ENCODE results near the gene TLE6. TPM values are rescaled to one million over a fixed set of nuclear protein-coding genes. Genes with fewer than 3 reads are reported as not detected.
A peak's percentile ranks its signal among the peaks of the same experiment; 100 is the strongest.

TLE6 gene
- total RNA-seq, 4 donors from 2014 or later: 1.5 to 1.8 TPM; not detected in 2

DNA sequence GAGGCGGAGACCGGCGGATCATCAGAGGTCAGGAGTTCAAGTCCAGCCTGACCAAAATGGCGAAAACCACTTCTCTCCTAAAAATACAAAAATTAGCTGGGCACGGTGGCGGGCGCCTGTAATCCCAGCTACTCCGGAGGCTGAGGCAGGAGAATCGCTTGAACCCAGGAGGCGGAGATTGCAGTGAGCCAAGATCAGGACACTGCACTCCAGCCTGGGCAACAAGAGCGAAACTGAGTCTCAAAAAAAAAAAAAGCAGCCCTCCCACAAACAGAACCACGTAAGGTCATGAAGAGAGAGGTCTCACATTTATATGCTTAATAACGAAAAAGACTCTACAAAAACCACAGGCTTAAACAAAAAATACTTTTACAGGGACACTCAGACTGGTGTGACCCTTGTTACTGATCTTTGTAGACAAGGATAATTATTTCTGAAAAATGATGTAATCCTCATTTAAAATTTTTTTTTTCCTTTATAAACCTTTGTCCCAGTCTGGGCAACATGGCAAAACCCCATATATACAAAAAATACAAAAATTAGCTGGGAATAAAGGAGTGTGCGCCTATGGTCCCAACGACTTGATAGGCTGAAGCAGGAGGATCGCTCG, 31.7 kb upstream of the TLE6 start:
- no peak for DNase-seq (ENCODE audit: low spot score in 2 of 2)
- intact Hi-C loops (cut with DNase I; ENCODE audit: low total_unique reads): no loop called here
- TF ChIP-seq POLR2A (IDR thresholded peaks at IDR 0.05): no peak
- TF ChIP-seq, protein P1, sequence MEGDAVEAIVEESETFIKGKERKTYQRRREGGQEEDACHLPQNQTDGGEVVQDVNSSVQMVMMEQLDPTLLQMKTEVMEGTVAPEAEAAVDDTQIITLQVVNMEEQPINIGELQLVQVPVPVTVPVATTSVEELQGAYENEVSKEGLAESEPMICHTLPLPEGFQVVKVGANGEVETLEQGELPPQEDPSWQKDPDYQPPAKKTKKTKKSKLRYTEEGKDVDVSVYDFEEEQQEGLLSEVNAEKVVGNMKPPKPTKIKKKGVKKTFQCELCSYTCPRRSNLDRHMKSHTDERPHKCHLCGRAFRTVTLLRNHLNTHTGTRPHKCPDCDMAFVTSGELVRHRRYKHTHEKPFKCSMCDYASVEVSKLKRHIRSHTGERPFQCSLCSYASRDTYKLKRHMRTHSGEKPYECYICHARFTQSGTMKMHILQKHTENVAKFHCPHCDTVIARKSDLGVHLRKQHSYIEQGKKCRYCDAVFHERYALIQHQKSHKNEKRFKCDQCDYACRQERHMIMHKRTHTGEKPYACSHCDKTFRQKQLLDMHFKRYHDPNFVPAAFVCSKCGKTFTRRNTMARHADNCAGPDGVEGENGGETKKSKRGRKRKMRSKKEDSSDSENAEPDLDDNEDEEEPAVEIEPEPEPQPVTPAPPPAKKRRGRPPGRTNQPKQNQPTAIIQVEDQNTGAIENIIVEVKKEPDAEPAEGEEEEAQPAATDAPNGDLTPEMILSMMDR (IDR thresholded peaks at IDR 0.05): no peak
- 40 to 43% methylated on average over 17 of the region's 17 CpGs for WGBS, 2 donors
- peak overlapping the region; percentile 54 for H3K4me3 ChIP-seq (ENCODE audit: low read depth, poor library complexity, severe bottlenecking)

DNA sequence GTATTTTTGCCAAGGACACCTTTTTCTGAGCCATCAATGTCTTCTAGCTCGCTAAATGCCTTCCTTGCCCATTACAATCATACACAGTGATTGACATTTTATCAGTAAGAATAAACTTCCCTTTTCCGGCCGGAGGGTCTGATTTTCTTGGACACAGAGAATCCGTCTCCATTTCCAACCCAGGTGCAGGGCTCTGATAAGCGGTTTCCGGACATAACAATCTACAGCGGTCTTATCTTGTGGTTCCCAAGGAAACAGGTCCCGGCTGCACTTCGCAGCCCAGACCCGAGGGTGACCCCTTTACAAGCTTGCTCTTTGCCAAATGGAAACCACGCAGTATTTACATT, 27.5 kb upstream of the TLE6 start:
- H3K4me3 ChIP-seq (ENCODE audit: low read depth, poor library complexity, severe bottlenecking): peak overlapping the region; percentile 74
- WGBS, 2 donors: 0 to 1% methylated on average over 11 of the region's 11 CpGs
- intact Hi-C loops (cut with DNase I; ENCODE audit: low total_unique reads): loop anchor here (10.0 kb wide), 1 partner anchor 205 kb away; no protein-coding TSS in a partner anchor
- DNase-seq (ENCODE audit: low spot score in 2 of 2): no peak
- TF ChIP-seq, protein P1 (IDR thresholded peaks at IDR 0.05): no peak
- TF ChIP-seq POLR2A (IDR thresholded peaks at IDR 0.05): no peak

DNA sequence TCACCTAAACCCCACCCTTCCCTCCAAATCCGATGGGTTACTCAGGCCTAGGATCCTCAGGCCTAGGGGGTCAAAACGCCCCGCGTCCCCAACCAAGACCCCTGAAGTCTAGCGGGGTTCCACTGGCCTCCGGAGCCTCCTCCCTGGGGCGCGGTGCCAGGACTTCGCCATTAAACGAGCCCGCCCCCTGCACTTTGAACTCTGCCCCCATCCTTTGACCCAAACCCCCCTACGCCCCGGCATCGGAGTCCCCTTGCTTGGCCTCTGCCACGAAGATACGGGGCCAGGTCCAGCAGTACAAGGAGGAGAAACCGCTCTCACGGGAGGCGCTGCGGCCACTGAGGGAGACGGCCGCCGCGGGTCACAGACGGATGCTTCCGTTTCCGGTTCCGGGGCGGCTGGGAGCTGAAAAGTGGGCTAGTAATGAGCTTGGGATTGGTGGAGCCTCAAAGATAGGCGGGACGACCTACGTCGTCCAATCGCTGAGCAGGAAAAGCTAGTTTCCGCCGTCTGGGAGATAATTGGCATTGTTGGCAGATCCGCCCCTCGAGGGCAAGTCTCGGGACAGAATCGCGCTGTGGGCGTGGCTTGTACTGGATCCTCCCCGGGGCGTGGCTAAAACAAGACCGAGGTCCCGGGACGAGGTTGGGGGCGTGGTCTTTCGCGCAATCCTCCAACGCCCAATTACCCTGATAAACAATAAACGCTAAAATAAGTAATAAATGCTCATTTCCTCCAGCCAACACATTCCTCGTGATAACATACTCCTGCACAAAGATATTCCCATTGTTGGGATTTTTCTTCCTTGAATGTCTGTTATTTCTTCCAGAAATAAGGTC, 26.9 kb upstream of the TLE6 start:
- peak; percentile 100 for DNase-seq (ENCODE audit: low spot score in 2 of 2)
- intact Hi-C loops (cut with DNase I; ENCODE audit: low total_unique reads): loop anchor here (10.0 kb wide), 1 partner anchor 204 kb away; no protein-coding TSS in a partner anchor
- TF ChIP-seq, protein P1 (IDR thresholded peaks at IDR 0.05): no peak
- peak in 1 of 2 donors; percentile 39 for TF ChIP-seq POLR2A (IDR thresholded peaks at IDR 0.05)
- H3K4me3 ChIP-seq (ENCODE audit: low read depth, poor library complexity, severe bottlenecking): peak overlapping the region; percentile 74
- WGBS, 2 donors: 0% methylated on average over 48 to 51 of the region's 53 CpGs

DNA sequence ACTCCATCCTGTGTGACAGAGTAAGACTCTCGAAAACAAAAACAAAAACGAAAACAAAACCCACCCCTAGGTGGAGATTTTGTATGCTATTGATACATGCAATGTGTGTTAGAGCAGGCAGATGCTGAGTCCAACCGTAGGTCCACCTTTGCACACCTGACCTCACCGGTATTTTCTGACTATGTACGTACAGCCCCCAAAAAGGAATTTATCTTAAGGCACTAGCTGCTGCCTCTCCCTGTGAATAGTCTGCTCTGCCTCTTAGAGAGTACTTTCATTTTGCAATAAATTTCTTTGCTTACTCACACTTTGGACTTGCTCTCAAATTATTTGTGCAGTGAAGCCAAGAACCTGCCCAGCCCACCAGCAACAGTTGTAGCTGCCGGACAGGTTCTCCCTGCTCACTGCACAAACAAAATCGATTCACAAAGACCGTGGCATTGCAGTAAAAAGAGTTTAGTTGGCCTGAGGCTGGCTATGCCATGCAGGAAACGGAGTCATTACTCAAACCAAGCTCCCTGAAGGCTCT, 24.3 kb upstream of the TLE6 start:
- DNase-seq (ENCODE audit: low spot score in 2 of 2): no peak

DNA sequence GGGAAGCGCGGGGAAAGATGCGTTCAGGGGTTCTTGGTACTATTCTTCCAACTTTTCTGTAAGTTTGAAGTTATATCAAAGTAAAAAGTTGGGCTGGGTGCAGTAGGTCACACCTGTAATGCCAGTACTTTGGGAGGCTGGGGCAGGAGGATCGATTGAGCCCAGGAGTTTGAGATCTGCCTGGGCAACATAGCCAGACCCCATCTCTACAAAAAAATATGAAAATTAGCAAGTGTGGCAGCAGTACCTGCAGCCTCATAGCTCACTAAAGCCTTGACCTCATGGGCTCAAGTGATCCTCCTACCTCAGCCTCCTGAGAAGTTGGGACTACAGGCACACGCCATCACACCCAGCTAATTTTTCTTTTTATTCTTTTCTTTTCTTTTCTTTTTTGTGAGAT, 20.2 kb upstream of the TLE6 start:
- WGBS, 2 donors: 87 to 93% methylated on average over 5 of the region's 5 CpGs
- intact Hi-C loops (cut with DNase I; ENCODE audit: low total_unique reads): loop anchor here (10.0 kb wide), 1 partner anchor 198 kb away; no protein-coding TSS in a partner anchor
- DNase-seq (ENCODE audit: low spot score in 2 of 2): no peak
- TF ChIP-seq POLR2A (IDR thresholded peaks at IDR 0.05): no peak
- TF ChIP-seq, protein P1 (IDR thresholded peaks at IDR 0.05): no peak
- H3K4me3 ChIP-seq (ENCODE audit: low read depth, poor library complexity, severe bottlenecking): no peak overlapping the region

More for the DNA sequence above, 24.3 kb upstream of the TLE6 start:
- TF ChIP-seq POLR2A (IDR thresholded peaks at IDR 0.05): no peak
- TF ChIP-seq, protein P1 (IDR thresholded peaks at IDR 0.05): no peak
- WGBS, 2 donors: 25 to 32% methylated on average over 9 of the region's 9 CpGs
- no peak overlapping the region for H3K4me3 ChIP-seq (ENCODE audit: low read depth, poor library complexity, severe bottlenecking)
- intact Hi-C loops (cut with DNase I; ENCODE audit: low total_unique reads): loop anchor here (10.0 kb wide), 1 partner anchor 202 kb away; no protein-coding TSS in a partner anchor

Measured in lower leg skin (tissue), 4 donors.